ENCODE measurements around the gene ZFAND2A. TPM values are rescaled to one million over a fixed set of nuclear protein-coding genes. Genes with fewer than 3 reads are reported as not detected.
A peak's percentile ranks its signal among the peaks of the same experiment; 100 is the strongest.

ZFAND2A gene
- total RNA-seq, 1 experiment from 2014 or later: 13.7 TPM

DNA sequence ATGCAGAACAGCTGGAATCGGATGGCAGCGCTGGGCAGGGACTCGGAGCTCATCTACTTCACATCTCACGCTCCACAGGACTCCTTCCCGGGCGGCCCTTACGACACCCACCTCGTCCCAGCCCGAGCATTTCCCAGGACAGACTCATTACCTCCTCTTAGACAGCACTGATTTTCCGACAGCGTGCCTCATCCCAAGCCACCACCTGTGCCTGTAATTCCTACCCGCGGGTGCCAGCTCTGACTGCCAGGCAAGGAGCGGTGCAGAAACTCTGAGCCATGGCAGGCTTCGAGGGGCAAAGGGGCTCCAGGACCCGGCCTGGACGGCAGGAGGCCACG is 46.5 kb downstream of the ZFAND2A start:
- no peaks in the 10 kb centered on the region for H3K4me1 ChIP-seq (ENCODE audit: insufficient read depth, low read length)
- no peak overlapping the region for H2BK15ac ChIP-seq (ENCODE audit: low read depth, low read length)
- Mint-ChIP-seq H3K9me3 (peaks cover 0 to 7% of the 10 kb centered on the region in 2 experiments; a peak in 3 of 5 replicates), H3K36me3 (ENCODE audit: insufficient read depth in 1 of 3, low read depth in 3 of 3) (peaks cover 8 to 13% (median 10%) of the 10 kb centered on the region in 3 experiments), H3K4me3 (no peak overlapping the region), H3K27ac (0 out of 7 replicates have a peak overlapping the region, but pooled peaks of 1 of the 3 experiments have one; percentile 30), H3K4me1 (no peaks in the 10 kb centered on the region), H3K27me3 (ENCODE audit: low read depth) (no peaks in the 10 kb centered on the region)
- no peak overlapping the region; the same call in 1 of the 2 replicates for H3K14ac ChIP-seq (ENCODE audit: insufficient read depth, low read length)
- no peak overlapping the region for H3K4ac ChIP-seq (ENCODE audit: low read depth, low read length)
- H3K79me2 ChIP-seq (ENCODE audit: insufficient read depth, low read length): peaks cover 2% of the 10 kb centered on the region; the same call in 1 of the 2 replicates
- H3K4me2 ChIP-seq (ENCODE audit: insufficient read depth, insufficient read length, low read length): no peak overlapping the region
- no peak overlapping the region for H2BK12ac ChIP-seq (ENCODE audit: insufficient read length, low read depth, low read length)
- H2BK120ac ChIP-seq (ENCODE audit: low read depth, low read length, poor library complexity, severe bottlenecking): no peak overlapping the region
- no peak overlapping the region for H2AK5ac ChIP-seq (ENCODE audit: insufficient read length, low read length)
- no peaks in the 10 kb centered on the region for H3K27me3 ChIP-seq (ENCODE audit: insufficient read depth, low read length)
- H4K91ac ChIP-seq (ENCODE audit: insufficient read length, low read depth, low read length): no peak overlapping the region
- TF ChIP-seq, protein P1, sequence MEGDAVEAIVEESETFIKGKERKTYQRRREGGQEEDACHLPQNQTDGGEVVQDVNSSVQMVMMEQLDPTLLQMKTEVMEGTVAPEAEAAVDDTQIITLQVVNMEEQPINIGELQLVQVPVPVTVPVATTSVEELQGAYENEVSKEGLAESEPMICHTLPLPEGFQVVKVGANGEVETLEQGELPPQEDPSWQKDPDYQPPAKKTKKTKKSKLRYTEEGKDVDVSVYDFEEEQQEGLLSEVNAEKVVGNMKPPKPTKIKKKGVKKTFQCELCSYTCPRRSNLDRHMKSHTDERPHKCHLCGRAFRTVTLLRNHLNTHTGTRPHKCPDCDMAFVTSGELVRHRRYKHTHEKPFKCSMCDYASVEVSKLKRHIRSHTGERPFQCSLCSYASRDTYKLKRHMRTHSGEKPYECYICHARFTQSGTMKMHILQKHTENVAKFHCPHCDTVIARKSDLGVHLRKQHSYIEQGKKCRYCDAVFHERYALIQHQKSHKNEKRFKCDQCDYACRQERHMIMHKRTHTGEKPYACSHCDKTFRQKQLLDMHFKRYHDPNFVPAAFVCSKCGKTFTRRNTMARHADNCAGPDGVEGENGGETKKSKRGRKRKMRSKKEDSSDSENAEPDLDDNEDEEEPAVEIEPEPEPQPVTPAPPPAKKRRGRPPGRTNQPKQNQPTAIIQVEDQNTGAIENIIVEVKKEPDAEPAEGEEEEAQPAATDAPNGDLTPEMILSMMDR (conservative IDR thresholded peaks at IDR 0.05): no peak
- H3K18ac ChIP-seq (ENCODE audit: insufficient read length, low read depth, low read length): no peak overlapping the region
- H3K23me2 ChIP-seq (ENCODE audit: insufficient read length, low read depth, low read length, poor library complexity, severe bottlenecking): no peaks in the 10 kb centered on the region
- H4K20me1 ChIP-seq (ENCODE audit: control insufficient read depth, insufficient read depth, insufficient read length): peaks cover 3% of the 10 kb centered on the region
- H3K9me3 ChIP-seq (ENCODE audit: control insufficient read depth, low read depth, low read length): no peaks in the 10 kb centered on the region
- H4K5ac ChIP-seq (ENCODE audit: insufficient read length, low read depth, low read length): no peak overlapping the region
- H3K23ac ChIP-seq (ENCODE audit: insufficient read length, low read depth, low read length): no peak overlapping the region
- H3K56ac ChIP-seq (ENCODE audit: insufficient read length, low read depth, low read length): no peak overlapping the region
- H3K27ac ChIP-seq (ENCODE audit: insufficient read length, low read depth, low read length): no peak overlapping the region
- no peak overlapping the region for H4K8ac ChIP-seq (replicated peaks; ENCODE audit: insufficient read length, low read depth, low read length)
- WGBS (ENCODE audit: extremely low coverage, insufficient read length, low lambda C conversion rate): no CpG with 5 or more reads among the region's 18 CpGs
- no peak overlapping the region for H3K9ac ChIP-seq (ENCODE audit: extremely low read depth, insufficient read length, low read length)
- H2BK5ac ChIP-seq (ENCODE audit: insufficient read length, low read length): no peak overlapping the region
- no peak for DNase-seq
- H3K79me1 ChIP-seq (ENCODE audit: insufficient read depth, low read depth, low read length, poor library complexity, severe bottlenecking): peaks cover 8% of the 10 kb centered on the region
- H3T11ph ChIP-seq (ENCODE audit: low read length): no peak overlapping the region
- H2BK20ac ChIP-seq (ENCODE audit: low read depth, low read length, poor library complexity, severe bottlenecking): no peak overlapping the region
- H2AFZ ChIP-seq (ENCODE audit: low read length): no peak overlapping the region

Data from H9 (cell line).